HCT116 (cell line): Measurements from ENCODE around the gene ANKMY2. TPM values are rescaled to one million over a fixed set of nuclear protein-coding genes. Genes with fewer than 3 reads are reported as not detected.

ENCODE experiments used
- ATAC-seq: fragments of 200-7000 bp; cut with Tn5 transposase; 2 replicates; pipeline ENCODE4 v1.9.1; 2020; ENCODE audit warnings: mild to moderate bottlenecking, moderate library complexity
- BruUV-seq: library from RNA; stranded (reverse); fragments of 400-500 nt; replicated peaks from 2 replicates; lab custom pipeline; 2021; lab: Mats Ljungman, UMichigan
- CTCF ChIA-PET: fragments of 300-600 bp; sonication (Branson Sonifier 250); formaldehyde crosslinking; loops from one replicate; lab custom pipeline; 2021; ENCODE audit warnings: antibody characterized with exemption; lab: Charles Lee
- POLR2A ChIA-PET: fragments of 300-600, 350-600 bp; sonication (Branson Sonifier 250); formaldehyde crosslinking; loops from one replicate; lab custom pipeline; 2021; ENCODE audit warnings: antibody characterized with exemption; lab: Charles Lee
- RAD21 ChIA-PET, 2 experiments: fragments of 300-600 bp; sonication (Branson Sonifier 250); formaldehyde crosslinking; loops; one replicate each; lab custom pipeline; 2023; ENCODE audit warnings: low total read pairs in 2 of 2; ENCODE audit not compliant: uncharacterized antibody in 2 of 2, unreplicated experiment in 2 of 2, low non-redundant PET in 1 of 2; lab: Charles Lee
- DNase-seq: peaks from one replicate; pipeline ENCODE4 v3.0.0-alpha.2; 2010; ENCODE audit warnings: low read depth, low spot score
- H2AFZ ChIP-seq: fragments of 200-600 bp; shearing (Covaris generic), sonication (generic); 2 replicates; pipeline ENCODE4 v1.6.1; 2017; ENCODE audit warnings: low read depth, mixed run types, mixed read lengths, antibody characterized with exemption, low read length; ENCODE audit not compliant: poor library complexity, severe bottlenecking
- H3K27ac ChIP-seq: 2 replicates; pipeline ENCODE4 v1.5.1; 2012; ENCODE audit warnings: low read depth, low read length
- H3K27me3 ChIP-seq: fragments of 200-600 bp; sonication (generic); 2 replicates; pipeline ENCODE4 v1.6.1; 2016; ENCODE audit warnings: mixed run types, low read length, mixed read lengths; ENCODE audit not compliant: insufficient read depth
- H3K36me3 ChIP-seq, 2 experiments: fragments of 200-500 bp in 1 of 2; fragments of 200-600 bp in 1 of 2; sonication (Bioruptor generic) in 1 of 2; sonication (generic) in 1 of 2; 2 replicates each; pipeline versions ENCODE4 v1.5.1 to v1.6.1; 2014 to 2016; ENCODE audit warnings: low read length in 2 of 2, inconsistent platforms in 1 of 2, mixed read lengths in 1 of 2, mixed run types in 1 of 2; ENCODE audit not compliant: insufficient read depth in 2 of 2, control insufficient read depth in 1 of 2
- H3K4me1 ChIP-seq, 2 experiments: fragments of 200-600 bp in 1 of 2; sonication (generic) in 1 of 2; 2 replicates each; pipeline versions ENCODE4 v1.5.1 to v1.6.1; 2012 to 2017; ENCODE audit warnings: low read length in 2 of 2, inconsistent platforms in 1 of 2, mild to moderate bottlenecking in 1 of 2, mixed read lengths in 1 of 2, mixed run types in 1 of 2, moderate library complexity in 1 of 2; ENCODE audit not compliant: insufficient read depth in 2 of 2, control insufficient read depth in 1 of 2
- H3K4me2 ChIP-seq: fragments of 200-600 bp; sonication (generic); 2 replicates; pipeline ENCODE4 v1.6.1; 2017; ENCODE audit warnings: mixed run types, low read length, mixed read lengths
- H3K4me3 ChIP-seq, 2 experiments: fragments of 200-600 bp in 1 of 2; sonication (generic) in 1 of 2; replicated peaks in 1 of 2; 2 replicates each; pipeline ENCODE4 v1.5.1; 2011 to 2016; ENCODE audit warnings: low read length in 2 of 2, control low read depth in 1 of 2, low read depth in 1 of 2, mild to moderate bottlenecking in 1 of 2, mixed read lengths in 1 of 2, mixed run types in 1 of 2
- H3K79me2 ChIP-seq: fragments of 200-600 bp; sonication (generic); 2 replicates; pipeline ENCODE4 v1.6.1; 2017; ENCODE audit warnings: mild to moderate bottlenecking, mixed run types, low read length, moderate library complexity, mixed read lengths; ENCODE audit not compliant: insufficient read depth
- H3K9ac ChIP-seq: fragments of 200-600 bp; sonication (generic); 2 replicates; pipeline ENCODE4 v1.6.1; 2016; ENCODE audit warnings: low read length, mixed read lengths
- H3K9me2 ChIP-seq: fragments of 200-600 bp; sonication (generic), shearing (Covaris generic); 2 replicates; pipeline ENCODE4 v1.6.1; 2017; ENCODE audit warnings: mixed run types, mild to moderate bottlenecking, moderate library complexity; ENCODE audit not compliant: insufficient read depth
- H3K9me3 ChIP-seq, 2 experiments: fragments of 200-500 bp in 1 of 2; fragments of 200-600 bp in 1 of 2; sonication (Bioruptor generic) in 1 of 2; sonication (generic) in 1 of 2; 2 replicates each; pipeline ENCODE4 v1.6.1; 2014 to 2017; ENCODE audit warnings: low read length in 2 of 2, mixed read lengths in 2 of 2, inconsistent platforms in 1 of 2, low read depth in 1 of 2, mild to moderate bottlenecking in 1 of 2, mixed run types in 1 of 2, moderate library complexity in 1 of 2; ENCODE audit not compliant: control insufficient read depth in 1 of 2, insufficient read depth in 1 of 2
- H4K20me1 ChIP-seq: fragments of 200-600 bp; sonication (generic), shearing (Covaris generic); 2 replicates; pipeline ENCODE4 v1.6.1; 2017; ENCODE audit warnings: mixed run types, mild to moderate bottlenecking, moderate library complexity; ENCODE audit not compliant: insufficient read depth
- CBX3 ChIP-seq: IDR thresholded peaks from 2 replicates; pipeline ENCODE4 v1.6.1; 2012; ENCODE audit warnings: low read depth
- CEBPB ChIP-seq: IDR thresholded peaks from 2 replicates; pipeline ENCODE4 v1.6.1; 2012; ENCODE audit warnings: low read depth
- FOSL1 ChIP-seq: IDR thresholded peaks from 2 replicates; pipeline ENCODE4 v1.6.1; 2012; ENCODE audit warnings: low read depth
- JUND ChIP-seq: IDR thresholded peaks from 2 replicates; pipeline ENCODE4 v1.6.1; 2012
- SIN3A ChIP-seq: IDR thresholded peaks from 2 replicates; pipeline ENCODE4 v1.6.1; 2012; ENCODE audit warnings: low read depth
- SRF ChIP-seq: IDR thresholded peaks from 2 replicates; pipeline ENCODE4 v1.6.1; 2012; ENCODE audit warnings: low read depth
- TCF7L2 ChIP-seq: IDR thresholded peaks from 2 replicates; pipeline ENCODE4 v1.7.0; 2011; ENCODE audit warnings: borderline replicate concordance, inconsistent platforms; ENCODE audit not compliant: insufficient read depth, insufficient read length; ENCODE audit errors: extremely low read depth
- intact Hi-C: fragments of 100-400 bp; cut with micrococcal nuclease; formaldehyde crosslinking; loops from 2 replicates; pipeline ENCODE4 v1.10.0; 2022
- total RNA-seq: library from RNA; stranded (reverse); gene quantifications from one replicate; pipeline ENCODE4 v1.2.1, GENCODE V29; 2021; ENCODE audit not compliant: unreplicated experiment
- TF ChIP-seq, protein P1 (sequence below): IDR thresholded peaks from 2 replicates; pipeline ENCODE4 v1.6.1; 2011; ENCODE audit warnings: mild to moderate bottlenecking, low read length, moderate library complexity; ENCODE audit not compliant: insufficient replicate concordance; ENCODE audit errors: extremely low read depth
- TF ChIP-seq, protein P2 (sequence below): IDR thresholded peaks from 2 replicates; pipeline ENCODE4 v1.6.1; 2012
- TF ChIP-seq, protein P3 (sequence below): IDR thresholded peaks from 2 replicates; pipeline ENCODE4 v1.6.1; 2012

ANKMY2 gene
- total RNA-seq, 1 experiment from 2014 or later = 24.9 TPM

DNA sequence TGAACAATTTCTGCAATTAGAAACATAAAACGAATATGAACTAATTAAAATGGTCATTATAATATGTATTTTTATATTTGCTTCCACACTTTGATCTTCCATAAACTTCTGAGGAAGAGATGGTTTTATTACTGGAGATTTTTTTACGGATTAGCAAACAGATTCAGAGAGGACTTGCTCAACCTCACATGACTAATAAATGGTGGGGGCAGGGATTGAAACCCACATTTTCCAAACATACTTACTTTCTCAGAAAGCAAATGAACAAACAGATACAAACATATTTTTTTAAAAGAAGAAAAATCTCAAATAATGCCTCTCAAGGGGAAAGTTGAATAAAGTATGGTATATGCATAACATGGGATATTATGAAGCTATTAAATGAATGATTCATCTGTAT is 18.3 kb downstream of the ANKMY2 start:
- no peak overlapping the region for H3K9ac ChIP-seq
- H3K27ac ChIP-seq = no peak overlapping the region
- no peak overlapping the region for H2AFZ ChIP-seq
- H3K4me1 ChIP-seq = no peaks in the 10 kb centered on the region
- no peak for DNase-seq
- H3K36me3 ChIP-seq = peaks cover 10 to 11% of the 10 kb centered on the region in 2 experiments; a peak in 2 of 4 replicates
- H3K9me3 ChIP-seq = no peaks in the 10 kb centered on the region
- intact Hi-C loops = no loop called here
- no peak overlapping the region for H3K4me3 ChIP-seq
- H3K4me2 ChIP-seq = no peak overlapping the region
- no peaks in the 10 kb centered on the region for H3K27me3 ChIP-seq
- POLR2A ChIA-PET = no interaction called here
- TF ChIP-seq FOSL1 (no peak), TCF7L2 (no peak), SIN3A (no peak), JUND (no peak), CBX3 (no peak), CEBPB (no peak), SRF (no peak)
- TF ChIP-seq, protein P1, sequence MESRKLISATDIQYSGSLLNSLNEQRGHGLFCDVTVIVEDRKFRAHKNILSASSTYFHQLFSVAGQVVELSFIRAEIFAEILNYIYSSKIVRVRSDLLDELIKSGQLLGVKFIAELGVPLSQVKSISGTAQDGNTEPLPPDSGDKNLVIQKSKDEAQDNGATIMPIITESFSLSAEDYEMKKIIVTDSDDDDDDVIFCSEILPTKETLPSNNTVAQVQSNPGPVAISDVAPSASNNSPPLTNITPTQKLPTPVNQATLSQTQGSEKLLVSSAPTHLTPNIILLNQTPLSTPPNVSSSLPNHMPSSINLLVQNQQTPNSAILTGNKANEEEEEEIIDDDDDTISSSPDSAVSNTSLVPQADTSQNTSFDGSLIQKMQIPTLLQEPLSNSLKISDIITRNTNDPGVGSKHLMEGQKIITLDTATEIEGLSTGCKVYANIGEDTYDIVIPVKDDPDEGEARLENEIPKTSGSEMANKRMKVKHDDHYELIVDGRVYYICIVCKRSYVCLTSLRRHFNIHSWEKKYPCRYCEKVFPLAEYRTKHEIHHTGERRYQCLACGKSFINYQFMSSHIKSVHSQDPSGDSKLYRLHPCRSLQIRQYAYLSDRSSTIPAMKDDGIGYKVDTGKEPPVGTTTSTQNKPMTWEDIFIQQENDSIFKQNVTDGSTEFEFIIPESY = no peak
- TF ChIP-seq, protein P2, sequence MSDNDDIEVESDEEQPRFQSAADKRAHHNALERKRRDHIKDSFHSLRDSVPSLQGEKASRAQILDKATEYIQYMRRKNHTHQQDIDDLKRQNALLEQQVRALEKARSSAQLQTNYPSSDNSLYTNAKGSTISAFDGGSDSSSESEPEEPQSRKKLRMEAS = no peak
- TF ChIP-seq, protein P3, sequence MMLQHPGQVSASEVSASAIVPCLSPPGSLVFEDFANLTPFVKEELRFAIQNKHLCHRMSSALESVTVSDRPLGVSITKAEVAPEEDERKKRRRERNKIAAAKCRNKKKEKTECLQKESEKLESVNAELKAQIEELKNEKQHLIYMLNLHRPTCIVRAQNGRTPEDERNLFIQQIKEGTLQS = no peak
- TF ChIP-seq, all 23 proteins: peak for 0
- Histone ChIP-seq H4K20me1 (no peaks in the 10 kb centered on the region), H3K9me2 (no peaks in the 10 kb centered on the region), H3K79me2 (no peaks in the 10 kb centered on the region)
- no TSS peak for BruUV-seq
- CTCF ChIA-PET = no interaction called here
- no peak for ATAC-seq
- RAD21 ChIA-PET = no interaction called here
